HL-60/S4 (cell line): ENCODE results near the gene NPB.

ENCODE experiments used
- in situ Hi-C: fragments of 300-500 bp; cut with MboI; formaldehyde crosslinking; loops from 2 replicates; pipeline ENCODE4 v1.14.3; 2022; ENCODE audit warnings: low sequenced_read_pairs

The NPB gene

DNA sequence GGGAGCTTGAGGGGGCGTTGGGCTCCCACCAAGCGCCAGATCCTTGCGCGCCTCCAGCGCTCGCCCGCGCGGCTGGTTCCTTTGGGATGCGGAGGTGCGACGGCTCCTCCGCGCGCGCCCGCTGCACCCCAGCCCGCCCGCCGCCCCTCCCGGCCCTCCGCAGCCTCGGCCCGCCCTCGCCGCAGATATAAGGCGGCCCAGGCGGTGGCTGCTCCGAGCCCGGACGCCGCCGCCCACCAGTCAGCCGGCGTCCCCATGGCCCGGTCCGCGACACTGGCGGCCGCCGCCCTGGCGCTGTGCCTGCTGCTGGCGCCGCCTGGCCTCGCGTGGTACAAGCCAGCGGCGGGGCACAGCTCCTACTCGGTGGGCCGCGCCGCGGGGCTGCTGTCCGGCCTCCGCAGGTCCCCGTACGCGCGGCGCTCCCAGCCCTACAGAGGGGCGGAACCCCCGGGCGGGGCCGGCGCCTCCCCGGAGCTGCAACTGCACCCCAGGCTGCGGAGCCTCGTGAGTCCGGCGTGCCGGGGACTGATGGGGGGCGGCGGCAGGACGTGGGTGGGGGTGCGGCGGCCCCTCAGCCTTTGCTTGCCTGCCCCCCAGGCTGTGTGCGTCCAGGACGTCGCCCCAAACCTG lies at the start of gene NPB:
Gene NPB (plus strand): TSS at position 216 of the 630 bp plus-strand sequence. CDS start 40 bp downstream, at position 256.
- in situ Hi-C loops: no loop called here

DNA sequence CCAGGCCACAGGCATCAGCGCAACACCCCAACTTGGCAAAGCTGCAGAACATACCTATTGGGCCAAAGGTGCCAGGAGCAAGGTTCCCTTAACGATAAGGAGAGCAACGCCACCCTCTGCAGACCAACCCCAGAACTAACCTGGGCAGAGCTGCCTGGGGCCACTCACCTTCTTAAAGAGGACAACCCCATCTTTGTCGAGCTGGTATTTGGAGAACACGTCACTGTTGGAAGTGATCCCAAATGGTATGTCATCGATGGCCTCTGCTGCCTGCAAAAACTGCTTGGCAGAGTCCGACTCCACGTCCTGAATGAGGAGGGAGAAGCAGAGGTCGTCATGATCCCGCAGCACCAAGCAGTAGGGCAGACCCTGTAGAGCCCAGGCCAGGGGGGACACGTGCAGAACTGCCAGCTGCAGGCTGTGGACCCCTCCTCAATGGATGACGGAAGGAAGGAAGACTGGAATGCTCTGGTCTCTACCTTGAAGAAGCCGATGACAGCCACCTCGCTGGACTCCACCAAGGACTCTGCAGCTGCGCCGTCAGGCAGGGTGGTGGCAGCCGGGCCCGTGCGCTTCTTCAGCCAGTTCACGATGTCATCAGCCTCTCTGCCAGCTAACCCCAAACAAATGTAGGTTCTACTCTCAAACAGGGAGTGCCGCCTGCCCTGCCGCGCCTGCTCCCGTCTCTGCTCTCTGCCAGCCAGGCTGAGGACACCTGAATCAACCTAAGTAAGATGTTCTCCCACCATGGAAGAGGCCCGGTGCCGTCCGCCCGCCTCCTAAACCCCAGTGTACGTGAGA lies 46.9 kb upstream of the NPB start:
- in situ Hi-C loops: no loop called here

DNA sequence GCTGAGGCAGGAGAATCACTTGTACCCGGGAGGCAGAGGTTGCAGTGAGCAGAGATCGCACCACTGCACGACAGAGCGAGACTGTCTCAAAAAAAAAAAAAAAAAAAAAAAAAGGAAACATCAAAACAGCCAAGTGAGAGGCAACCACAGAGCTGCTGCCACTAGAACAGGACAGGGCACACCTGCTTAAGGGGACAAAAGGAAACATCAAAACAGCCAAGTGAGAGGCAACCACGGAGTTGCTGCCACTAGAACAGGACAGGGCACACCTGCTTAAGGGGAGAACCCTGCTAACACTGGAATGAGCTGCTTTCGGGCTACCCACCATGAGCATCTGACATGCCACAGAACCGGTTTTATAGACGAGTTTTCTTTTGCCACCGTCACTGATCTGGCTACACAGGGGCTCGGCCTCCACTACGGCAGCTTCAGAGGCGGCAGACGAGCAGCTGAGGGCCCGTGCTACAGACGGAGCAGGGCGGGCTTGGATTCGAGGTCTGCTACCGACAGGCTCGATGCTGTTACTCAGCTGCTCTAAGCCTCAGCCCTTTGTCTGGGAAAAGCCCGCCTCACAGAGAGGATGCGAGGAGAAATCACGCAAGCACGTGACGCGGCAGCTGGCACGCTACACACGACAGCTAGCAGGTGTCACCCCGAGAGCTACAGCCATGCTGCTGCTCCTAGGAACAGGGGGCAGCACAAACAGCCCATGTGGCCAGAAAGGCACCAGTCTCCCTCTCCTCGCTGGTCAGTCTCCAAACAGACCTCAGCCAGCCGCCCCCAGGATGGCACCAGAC lies 43.7 kb upstream of the NPB start:
- in situ Hi-C loops: no loop called here

DNA sequence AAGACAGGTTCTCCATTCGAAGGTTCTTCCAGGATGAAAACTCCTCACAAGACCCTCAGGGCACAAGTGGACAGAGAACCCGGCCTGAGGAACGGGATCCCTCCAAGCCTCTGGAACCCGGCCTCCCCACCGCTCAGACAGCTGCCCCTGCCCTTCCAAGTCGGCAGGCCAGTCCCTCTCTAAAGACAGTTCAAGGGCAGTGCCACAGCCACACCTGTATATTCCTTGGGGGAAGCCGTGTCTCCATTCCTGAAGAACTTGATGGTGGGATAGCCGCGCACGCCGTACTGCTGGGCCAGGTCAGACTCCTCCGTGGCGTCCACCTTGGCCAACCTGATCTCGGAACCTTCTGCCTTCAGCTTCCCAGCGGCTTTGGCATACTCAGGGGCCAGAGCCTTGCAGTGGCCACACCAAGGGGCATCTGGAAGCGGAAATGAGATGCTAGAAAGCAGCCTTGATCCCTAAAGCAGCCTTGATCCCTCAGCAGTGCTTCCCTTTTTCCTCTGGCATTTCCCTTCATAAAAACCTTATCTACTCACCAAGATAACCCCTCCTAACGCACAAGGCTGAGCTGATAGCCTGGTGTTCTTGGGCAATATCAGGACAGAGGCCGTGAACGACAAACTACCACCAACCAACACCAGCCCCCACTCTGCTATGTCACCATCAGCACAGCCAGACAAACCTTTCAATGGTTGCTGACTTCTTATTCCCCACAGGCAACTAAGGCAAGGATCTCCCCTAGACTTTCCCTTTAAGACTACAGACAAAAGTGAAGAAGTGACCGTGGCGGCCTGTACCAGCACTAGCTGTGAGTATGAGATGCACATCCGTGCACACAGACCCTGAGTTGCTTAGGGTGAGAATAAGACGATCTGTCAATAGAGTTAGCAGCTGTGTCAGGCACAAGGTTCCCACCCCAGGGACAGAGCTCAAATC lies 42.8 kb upstream of the NPB start:
- in situ Hi-C loops: no loop called here

DNA sequence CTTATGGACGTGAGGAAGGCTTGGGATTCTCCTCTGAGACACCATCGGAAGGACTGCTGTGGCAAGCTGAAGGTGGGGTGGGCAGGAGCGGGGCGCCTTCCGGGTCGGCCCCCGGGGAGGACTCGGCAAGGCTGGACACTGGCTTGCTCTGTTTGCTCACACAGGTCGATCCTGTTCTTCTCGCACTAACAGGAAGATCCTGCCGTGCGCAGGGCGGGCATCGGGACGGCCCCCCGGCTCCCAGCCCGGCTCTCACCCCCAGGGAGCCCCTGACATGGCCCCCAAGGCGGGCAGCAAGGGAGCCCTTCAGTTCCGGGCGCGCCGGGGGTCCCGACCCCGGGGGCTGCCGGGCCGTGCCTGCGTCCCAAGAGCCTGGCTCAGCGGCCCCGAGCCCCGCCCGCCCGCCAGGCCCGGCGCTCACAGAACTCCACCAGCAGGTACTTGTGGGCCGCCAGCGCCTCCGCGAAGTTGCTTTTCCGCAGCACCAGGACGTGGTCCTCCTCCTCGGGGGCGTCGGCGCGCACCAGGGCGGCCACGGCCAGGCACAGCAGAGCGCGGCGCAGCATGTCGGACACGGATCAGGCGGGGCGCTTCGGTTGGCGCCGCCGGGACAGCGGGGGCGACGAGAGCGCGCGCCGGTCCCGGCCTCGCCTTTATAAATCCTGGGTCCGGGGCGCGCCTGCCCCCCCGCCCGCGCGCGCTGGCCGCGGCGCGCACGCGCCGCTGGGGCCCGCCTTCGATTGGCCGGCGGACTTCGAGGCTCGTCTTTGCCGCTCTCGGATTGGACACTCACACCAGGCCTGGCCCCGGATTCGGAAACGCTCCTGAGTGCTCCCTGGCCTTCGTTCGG lies 41.9 kb upstream of the NPB start, which contains the start of gene P4HB:
Gene P4HB (minus strand): TSS at position 630 of the 850 bp plus-strand sequence. CDS start 64 bp downstream, at position 566.
- in situ Hi-C loops: no loop called here

DNA sequence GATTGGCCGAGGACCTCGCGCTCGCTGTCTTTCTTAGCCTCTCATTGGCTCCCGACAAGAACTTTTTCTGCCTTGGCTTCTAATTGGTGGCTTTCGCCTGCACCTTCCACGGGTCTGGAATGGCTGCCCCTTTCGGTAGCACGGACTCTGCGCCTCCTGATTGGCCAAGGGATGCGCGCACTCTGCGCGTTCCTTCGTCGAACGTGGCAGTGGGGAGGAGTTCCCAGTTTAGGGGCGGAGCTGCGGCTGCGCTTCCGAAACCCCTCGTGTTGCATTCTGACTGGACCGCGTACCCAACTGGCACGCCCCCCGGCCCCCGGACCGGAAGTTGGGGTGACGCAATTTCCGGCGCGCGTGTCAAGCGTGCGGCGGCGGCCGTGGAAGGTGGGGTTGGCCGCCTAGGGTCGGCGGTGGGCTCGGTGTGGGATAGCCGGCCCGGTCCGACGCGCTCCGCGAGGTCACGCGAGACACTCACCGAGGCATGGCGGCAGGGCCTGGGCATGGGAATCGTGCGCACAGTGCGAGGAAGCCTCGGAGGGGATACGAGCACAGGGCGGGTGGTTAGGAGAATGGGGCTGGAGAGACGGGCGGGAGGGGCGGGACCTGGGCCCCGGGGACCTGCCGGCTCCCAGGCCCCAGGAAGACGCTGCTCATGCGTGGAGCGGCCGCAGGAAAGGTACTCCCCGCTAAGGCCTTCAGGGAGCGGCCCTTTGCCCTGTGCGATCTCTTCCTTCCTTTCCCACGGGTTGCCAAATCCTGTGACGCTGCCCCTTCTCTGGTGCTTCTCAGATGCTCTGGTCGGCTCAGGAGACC lies 41.1 kb upstream of the NPB start:
- in situ Hi-C loops: no loop called here

DNA sequence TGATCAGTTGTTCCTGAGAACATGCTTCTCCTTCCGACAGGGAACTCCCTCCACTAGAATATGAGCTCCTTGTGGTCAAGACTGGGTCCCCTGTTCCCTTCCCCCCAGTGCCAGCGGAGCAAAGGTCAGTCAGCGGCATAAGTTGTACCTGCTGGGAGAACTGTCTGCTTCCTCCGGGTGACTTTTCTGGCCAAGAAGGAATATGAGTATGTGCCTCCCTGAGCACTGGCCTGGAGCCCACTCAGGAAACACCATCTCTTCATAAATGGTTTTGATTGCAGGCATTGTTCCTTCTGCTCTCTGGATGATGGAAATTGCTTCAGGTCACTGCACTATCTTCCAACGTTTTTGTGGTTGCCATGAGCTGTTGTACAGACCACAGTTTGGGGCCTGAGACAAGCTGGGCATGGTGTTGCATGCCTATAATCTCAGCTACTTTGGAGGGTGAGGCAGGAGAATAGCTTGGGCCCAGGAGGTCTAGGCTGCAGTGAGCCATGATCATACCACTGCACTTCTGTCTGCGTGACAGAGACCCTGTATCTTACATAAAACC lies 38.8 kb upstream of the NPB start:
- in situ Hi-C loops: no loop called here

DNA sequence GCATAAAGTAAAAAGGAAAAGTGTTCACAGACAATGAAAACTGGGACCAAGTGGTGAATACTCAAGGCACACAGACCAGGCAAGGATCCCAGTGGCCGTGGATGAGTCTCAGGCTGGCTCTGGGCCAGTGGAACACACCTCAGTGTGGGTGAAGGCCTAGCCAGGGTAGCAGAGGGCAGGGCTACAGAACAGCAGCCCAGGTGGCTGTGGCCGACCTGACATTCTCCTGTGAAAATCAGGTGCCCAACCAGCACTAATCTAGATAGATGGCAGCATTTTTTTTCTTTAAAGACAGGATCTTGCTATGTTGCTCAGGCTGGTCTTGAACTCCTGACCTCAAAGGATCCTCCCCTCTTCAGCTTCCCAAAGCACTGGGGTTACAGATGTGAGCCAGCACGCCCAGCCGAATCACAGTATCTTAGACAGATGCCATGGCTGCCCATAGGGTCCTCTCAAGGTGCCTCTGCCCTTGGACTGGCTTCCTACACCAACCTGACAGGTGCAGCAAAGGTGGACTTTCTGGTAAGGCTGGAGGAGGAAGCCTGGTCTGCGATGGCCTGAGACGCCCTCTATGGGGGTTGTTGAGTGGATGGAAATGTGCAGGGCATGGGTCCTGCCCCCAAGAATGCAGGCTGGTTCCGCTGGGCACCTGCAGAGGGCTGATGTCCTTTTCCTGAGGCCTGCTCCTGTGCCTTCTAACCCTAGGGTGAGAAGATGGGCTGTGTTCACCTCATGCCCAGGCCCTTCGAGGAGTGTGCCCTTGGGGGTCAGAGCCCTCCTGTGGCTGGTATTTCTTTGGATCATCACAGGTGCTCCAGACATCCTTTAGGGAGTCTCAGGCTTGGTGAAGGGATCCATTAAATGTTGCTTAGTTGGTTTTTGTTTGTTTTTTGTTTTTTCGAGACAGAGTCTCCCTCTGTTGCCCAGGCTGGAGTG lies 37.9 kb upstream of the NPB start:
- in situ Hi-C loops: no loop called here

DNA sequence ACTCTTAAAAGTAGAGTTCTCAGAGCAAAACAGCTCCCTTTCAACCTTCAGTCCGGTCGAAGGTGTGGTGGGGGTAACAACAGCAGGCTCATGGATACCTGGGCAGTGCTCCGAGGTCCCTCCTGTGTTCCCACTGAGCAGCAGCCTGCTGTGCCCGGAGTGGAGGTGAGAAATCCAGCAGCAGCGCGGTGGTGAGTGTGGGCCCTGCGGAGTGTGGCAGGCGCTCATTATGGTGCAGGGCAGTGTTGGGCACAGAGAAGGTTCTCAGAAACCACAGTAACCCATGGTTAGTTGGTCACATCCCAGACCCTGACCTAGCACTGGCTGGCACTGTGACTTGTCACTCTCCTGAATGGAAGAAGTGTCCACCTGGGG lies 36.7 kb upstream of the NPB start:
- in situ Hi-C loops: no loop called here

DNA sequence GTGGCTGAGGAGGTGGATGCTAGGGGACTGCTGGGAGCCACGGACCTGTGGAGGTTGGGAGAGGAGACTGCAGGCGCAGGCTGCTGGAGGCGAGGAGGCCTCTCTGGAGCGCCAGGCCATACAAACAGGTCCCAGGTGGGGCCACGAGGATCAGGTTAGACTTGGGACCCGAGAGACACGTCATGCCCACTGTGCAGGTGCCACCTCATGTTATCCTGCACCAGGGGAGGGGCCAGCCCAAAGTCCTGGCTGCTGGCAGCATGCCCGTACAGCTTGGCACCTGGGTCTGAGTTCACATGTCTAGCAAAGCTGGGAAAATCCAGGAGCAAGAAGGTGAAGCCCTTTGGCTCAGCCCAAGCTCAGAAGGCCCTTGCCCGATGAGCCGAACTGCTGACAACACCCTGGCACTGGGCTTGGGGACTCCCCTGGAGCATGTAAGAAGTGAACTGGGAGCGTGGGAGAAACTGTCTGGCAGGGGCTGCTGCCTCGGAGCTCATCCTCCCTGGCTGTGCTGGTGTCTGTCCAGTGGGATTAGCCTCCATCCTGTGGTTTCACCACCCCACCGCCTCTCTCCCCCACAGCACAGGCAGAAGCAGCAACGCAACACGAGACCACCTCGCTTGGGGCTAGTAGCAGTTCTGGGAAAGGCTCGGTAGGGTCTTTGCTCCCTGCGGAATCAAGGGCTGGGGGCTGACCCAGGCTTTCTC lies 36.2 kb upstream of the NPB start:
- in situ Hi-C loops: no loop called here

DNA sequence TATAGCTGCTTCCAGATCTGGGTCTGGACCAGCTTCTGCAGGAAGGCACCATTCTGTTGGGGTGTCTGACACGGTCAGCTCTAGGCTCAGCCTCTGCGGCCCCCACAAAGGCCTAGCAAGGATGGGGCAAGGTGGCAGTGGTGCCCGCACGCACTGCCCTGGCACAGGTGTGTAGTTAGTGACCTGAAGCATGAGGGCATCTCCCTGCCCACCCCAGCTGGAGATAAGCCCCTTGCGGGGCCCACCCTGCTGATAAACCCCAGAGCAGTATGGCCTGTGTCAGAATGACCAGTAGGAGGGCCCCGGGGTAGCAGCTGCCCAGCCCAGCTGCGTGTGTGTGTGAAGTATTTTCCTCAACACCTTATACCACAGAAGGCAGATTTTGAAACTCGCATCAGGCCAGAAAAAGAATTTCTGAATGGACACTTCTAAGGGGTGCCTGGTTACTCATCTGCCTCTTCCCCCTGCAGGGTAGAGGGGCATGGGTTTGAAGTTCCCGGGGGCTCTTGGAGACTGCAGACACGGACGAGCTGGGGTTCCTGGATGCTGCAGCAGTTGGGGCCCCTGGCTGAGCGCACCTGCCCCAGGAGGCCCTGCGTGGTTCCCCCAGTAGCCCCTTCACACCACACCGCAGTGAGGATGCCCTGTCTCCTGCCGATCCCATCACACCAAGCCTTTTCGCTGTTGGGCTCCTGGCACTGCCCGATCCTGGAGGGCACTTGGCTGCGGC lies 35.4 kb upstream of the NPB start:
- in situ Hi-C loops: no loop called here

DNA sequence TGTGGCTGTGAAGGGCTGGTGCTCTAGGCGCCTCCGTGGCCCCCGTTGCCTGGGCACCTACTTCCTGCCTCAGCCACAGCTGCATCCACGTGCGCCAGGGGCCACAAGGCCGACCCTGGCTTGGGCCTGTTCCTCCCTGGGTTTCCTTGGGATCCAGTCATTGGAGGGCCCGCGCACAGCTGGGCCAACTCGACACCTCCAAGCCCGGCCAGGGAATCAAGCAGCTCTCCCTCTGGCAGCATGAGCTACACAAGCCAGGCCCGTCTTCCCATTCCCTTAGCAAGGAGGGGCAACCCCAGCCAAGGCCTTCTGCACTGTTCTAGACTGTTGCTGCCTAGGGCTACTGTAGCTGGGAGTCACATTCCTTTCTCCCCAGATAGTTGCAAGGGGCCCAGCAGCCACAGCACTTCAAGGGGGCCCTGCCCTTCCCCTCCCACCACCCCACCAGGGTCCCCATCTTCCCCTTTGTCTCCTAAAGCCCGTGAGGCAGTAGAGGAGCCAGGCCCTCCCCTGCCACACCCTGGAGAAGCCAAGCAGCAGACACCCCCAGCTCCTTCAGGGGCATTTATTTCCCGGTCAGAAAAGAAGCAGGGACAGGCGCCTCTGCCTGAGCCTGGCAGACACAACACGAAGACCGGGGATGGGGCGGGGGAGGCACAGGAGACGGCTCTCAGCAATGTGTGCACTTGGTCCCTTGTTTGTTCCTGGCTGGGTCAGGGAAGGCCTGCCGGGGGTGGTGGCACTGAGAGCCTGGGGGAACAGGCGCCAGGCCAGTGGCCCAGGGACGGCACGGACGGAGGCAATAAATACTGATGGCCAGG lies 34.7 kb upstream of the NPB start:
- in situ Hi-C loops: no loop called here

DNA sequence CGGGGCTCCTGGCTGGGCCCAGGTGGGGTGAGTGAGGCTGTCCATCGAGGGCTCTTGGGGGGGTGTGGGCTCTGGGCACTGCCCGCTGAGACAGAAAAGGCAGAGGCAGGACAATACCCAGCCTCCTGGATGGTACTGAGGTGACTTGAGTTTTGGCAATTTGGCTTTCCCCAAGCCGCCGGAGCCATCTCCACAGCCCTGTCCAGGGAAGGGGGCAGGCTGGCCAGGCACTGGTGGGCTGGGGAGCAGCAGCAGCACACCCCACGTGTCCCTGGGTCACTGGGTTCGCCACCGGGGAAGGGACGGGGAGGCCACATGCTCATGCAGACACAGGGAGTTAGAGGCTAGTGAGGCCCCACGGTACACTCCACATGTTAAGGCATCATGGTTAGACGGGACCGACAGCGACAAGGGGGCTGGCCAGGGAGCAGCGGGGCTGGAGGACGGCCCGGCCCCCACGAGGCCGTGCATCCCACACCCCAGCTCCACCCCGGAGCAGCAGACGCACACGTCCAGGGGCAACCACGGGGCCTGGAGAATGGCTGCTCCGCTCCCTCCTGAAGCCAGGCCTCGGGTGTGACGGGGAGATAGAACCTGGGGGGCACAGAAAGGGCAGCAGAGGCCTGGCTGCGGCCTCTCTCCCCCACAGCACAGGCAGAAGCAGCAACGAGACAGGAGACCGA lies 33.9 kb upstream of the NPB start:
- in situ Hi-C loops: no loop called here

DNA sequence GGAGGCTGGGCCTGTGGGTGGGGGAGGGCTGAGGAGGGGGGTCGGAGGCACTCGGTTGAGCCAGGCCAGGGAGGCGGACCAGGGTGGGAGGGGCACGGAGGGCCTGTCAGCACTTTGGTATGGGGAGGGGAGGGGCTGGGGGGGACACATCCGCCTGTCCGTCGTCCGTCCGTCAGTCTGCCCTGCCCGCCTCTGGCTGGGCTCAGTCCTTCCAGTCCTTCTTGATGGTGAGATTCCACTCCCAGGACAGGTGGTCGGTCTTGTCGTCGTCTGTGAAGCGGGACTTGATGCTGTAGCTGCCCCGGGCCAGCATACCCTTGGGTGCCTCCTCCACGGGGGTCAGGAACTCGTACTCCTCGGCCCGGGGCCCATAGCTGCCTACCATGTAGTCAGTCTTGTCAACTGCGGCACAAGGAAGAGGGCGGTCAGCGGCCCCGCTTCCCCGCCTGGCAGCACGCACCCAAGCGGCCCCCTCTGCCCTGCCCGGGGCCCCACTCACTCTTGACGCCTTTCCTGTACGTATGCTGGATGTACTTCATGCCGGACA lies 33.3 kb upstream of the NPB start:
- in situ Hi-C loops: no loop called here
